GM12892 (cell line): ENCODE measurements around the gene HMGB1.

Experiments
- POLR2A ChIP-seq: IDR thresholded peaks from 2 replicates; pipeline ENCODE4 v1.6.1; 2011; ENCODE audit warnings: low read depth, low read length, control low read depth
- POLR2AphosphoS5 ChIP-seq: IDR thresholded peaks from 2 replicates; pipeline ENCODE4 v1.6.1; 2011; ENCODE audit warnings: low read depth, low read length, control low read depth
- TAF1 ChIP-seq: IDR thresholded peaks from 2 replicates; pipeline ENCODE4 v1.6.1; 2011; ENCODE audit warnings: low read depth, mild to moderate bottlenecking, control low read depth, low read length, borderline replicate concordance

DNA sequence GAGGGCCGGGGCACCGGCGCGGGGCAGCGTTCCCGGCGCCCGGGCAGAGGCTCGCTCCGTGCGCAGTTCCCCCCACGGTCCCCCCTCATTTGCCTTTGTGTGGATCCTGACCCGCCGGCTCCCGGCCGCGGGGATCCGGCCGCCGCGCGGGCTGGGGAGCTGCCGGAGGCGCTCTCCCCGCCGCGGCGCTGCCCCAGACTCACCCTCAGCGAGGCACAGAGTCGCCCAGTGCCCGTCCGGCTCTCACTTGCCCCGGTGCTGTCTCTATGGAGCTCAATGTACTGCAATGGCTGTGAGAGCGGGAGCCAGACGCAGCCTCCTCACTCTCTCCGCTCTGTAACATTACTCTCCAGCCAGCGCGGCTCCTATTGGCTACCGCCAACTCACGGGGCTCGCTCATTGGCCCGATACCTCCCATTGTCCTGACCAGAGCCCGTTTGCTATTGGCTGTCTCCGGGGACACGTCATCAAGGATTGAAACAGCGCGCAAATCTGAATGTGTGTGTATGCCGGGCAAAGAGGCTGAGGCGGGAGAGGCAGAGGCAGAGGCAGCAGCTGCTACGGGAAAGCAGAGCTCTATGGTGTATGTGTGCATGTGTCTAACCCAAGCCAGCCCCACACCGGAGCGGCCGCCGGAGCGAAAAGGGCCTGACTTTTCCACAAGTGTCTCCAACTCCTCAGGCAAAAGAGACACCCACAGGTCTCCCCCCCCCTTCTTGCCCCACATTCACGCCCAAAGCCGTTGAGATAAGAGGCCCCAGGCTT, at the start of gene HMGB1:
- peak; percentile 89 for TF ChIP-seq POLR2AphosphoS5
- TF ChIP-seq POLR2A: peak; percentile 96
- TF ChIP-seq TAF1: peak; percentile 25
